CD14-positive monocyte (primary cell): ENCODE data around the gene KIF1A. TPM values are rescaled to one million over a fixed set of nuclear protein-coding genes. Genes with fewer than 3 reads are reported as not detected.
A peak's percentile ranks its signal among the peaks of the same experiment; 100 is the strongest.

Experiments used
- DNase-seq, 3 donors: peaks; one replicate each; pipeline ENCODE4 v3.0.0-alpha.2; 2011 to 2022
- H2AFZ ChIP-seq: 2 replicates; pipeline ENCODE4 v1.6.0; 2012; ENCODE audit warnings: mild to moderate bottlenecking, low read depth, low read length, inconsistent platforms; ENCODE audit not compliant: insufficient read depth, poor library complexity, severe bottlenecking
- H3K27ac ChIP-seq, 2 donors: 1 replicate in 1 of 2; 2 replicates in 1 of 2; pipeline ENCODE4 v1.5.1; 2012 to 2013; ENCODE audit warnings: low read length in 2 of 2, control low read depth in 1 of 2, inconsistent platforms in 1 of 2, low read depth in 1 of 2, mild to moderate bottlenecking in 1 of 2
- H3K27me3 ChIP-seq, 2 donors: one replicate each; pipeline versions ENCODE4 v1.6.0 to v1.6.1; 2011 to 2013; ENCODE audit warnings: low read length in 2 of 2; ENCODE audit not compliant: control insufficient read depth in 2 of 2, insufficient read depth in 2 of 2
- H3K36me3 ChIP-seq, 2 donors: replicated peaks in 1 of 2; 1 replicate in 1 of 2; 2 replicates in 1 of 2; pipeline versions ENCODE4 v1.5.1 to v1.6.1; 2012 to 2013; ENCODE audit warnings: low read length in 2 of 2, control low read depth in 1 of 2, inconsistent platforms in 1 of 2, mild to moderate bottlenecking in 1 of 2; ENCODE audit not compliant: insufficient read depth in 2 of 2, control insufficient read depth in 1 of 2
- H3K4me1 ChIP-seq, 2 donors: 1 replicate in 1 of 2; 2 replicates in 1 of 2; pipeline versions ENCODE4 v1.5.1 to v1.6.1; 2012 to 2013; ENCODE audit warnings: low read length in 2 of 2, control low read depth in 1 of 2, inconsistent platforms in 1 of 2, mild to moderate bottlenecking in 1 of 2, moderate library complexity in 1 of 2; ENCODE audit not compliant: insufficient read depth in 2 of 2, control insufficient read depth in 1 of 2
- H3K4me2 ChIP-seq: replicated peaks from 2 replicates; pipeline ENCODE3; 2012; ENCODE audit warnings: low read length, moderate library complexity, mild to moderate bottlenecking; ENCODE audit not compliant: poor library complexity, severe bottlenecking; ENCODE audit errors: extremely low read depth
- H3K4me3 ChIP-seq, 3 experiments: fragments of 200-600 bp in 1 of 3; sonication (generic) in 1 of 3; replicated peaks in 1 of 3; 1 replicate in 2 of 3; 2 replicates in 1 of 3; pipeline ENCODE4 v1.5.1; 2011 to 2013; ENCODE audit warnings: low read length in 3 of 3, mild to moderate bottlenecking in 3 of 3, control low read depth in 2 of 3, low read depth in 2 of 3, inconsistent platforms in 1 of 3, moderate library complexity in 1 of 3
- H3K79me2 ChIP-seq: 2 replicates; pipeline ENCODE4 v1.6.0; 2012; ENCODE audit warnings: mild to moderate bottlenecking, control low read depth, inconsistent platforms, low read length, moderate library complexity; ENCODE audit not compliant: insufficient read depth
- H3K9ac ChIP-seq: 2 replicates; pipeline ENCODE4 v1.6.0; 2017; ENCODE audit warnings: low read length, mild to moderate bottlenecking; ENCODE audit not compliant: insufficient read depth, poor library complexity, severe bottlenecking
- H3K9me3 ChIP-seq, 2 donors: replicated peaks in 1 of 2; 1 replicate in 1 of 2; 2 replicates in 1 of 2; pipeline versions ENCODE4 v1.5.1 to v1.6.1; 2012 to 2013; ENCODE audit warnings: low read length in 2 of 2, control low read depth in 1 of 2; ENCODE audit not compliant: control insufficient read depth in 1 of 2, insufficient read depth in 1 of 2
- H4K20me1 ChIP-seq: 2 replicates; pipeline ENCODE4 v1.6.0; 2012; ENCODE audit warnings: mild to moderate bottlenecking, low read length, control low read depth, moderate library complexity; ENCODE audit not compliant: insufficient read depth
- H3K27ac Mint-ChIP-seq, 7 donors: one replicate each; pipeline ENCODE4 v1.8.0; 2020; ENCODE audit warnings: mild to moderate bottlenecking in 7 of 7, mixed read lengths in 7 of 7, moderate library complexity in 6 of 7, inconsistent platforms in 2 of 7
- H3K27me3 Mint-ChIP-seq, 3 donors: one replicate each; pipeline ENCODE4 v1.8.0; 2021 to 2022; ENCODE audit warnings: low read depth in 3 of 3, mild to moderate bottlenecking in 3 of 3, mixed read lengths in 3 of 3, moderate library complexity in 3 of 3, inconsistent platforms in 1 of 3
- H3K36me3 Mint-ChIP-seq, 2 donors: one replicate each; pipeline ENCODE4 v1.8.0; 2020; ENCODE audit warnings: mixed read lengths in 2 of 2, inconsistent platforms in 1 of 2, mild to moderate bottlenecking in 1 of 2
- H3K4me1 Mint-ChIP-seq: one replicate; pipeline ENCODE4 v1.8.0; 2020; ENCODE audit warnings: mild to moderate bottlenecking, mixed read lengths
- H3K4me3 Mint-ChIP-seq, 2 donors: one replicate each; pipeline ENCODE4 v1.8.0; 2020; ENCODE audit warnings: mild to moderate bottlenecking in 2 of 2, mixed read lengths in 2 of 2, moderate library complexity in 1 of 2
- H3K9me3 Mint-ChIP-seq, 7 donors: one replicate each; pipeline ENCODE4 v1.8.0; 2020 to 2022; ENCODE audit warnings: mixed read lengths in 7 of 7, mild to moderate bottlenecking in 6 of 7, moderate library complexity in 6 of 7, inconsistent platforms in 2 of 7
- WGBS: methylation state at CpG from one replicate; pipeline ENCODE4 v1.1.5; 2013; ENCODE audit warnings: missing lambda C conversion rate; ENCODE audit not compliant: insufficient coverage; 5-methylcytosine and 5-hydroxymethylcytosine counted together
- intact Hi-C, 2 donors: fragments of 100-400 bp; cut with micrococcal nuclease; formaldehyde crosslinking; loops; one replicate each; pipeline versions ENCODE4 v1.15.0 to v1.15.1; 2023
- polyA plus RNA-seq, 3 donors: library from polyadenylated mRNA; depleted of rRNA in 1 of 3; unstranded in 2 of 3; stranded (reverse) in 1 of 3; fragments of 300-500 nt in 2 of 3; fragments of >200 nt in 1 of 3; fragmentation: Illumina TruSeq in 2 of 3; gene quantifications; 1 replicate in 2 of 3; 2 replicates in 1 of 3; pipeline ENCODE4 v1.2.3, GENCODE V29; 2012 to 2021
- TF ChIP-seq, protein P1 (sequence below): fragments of 200-600 bp; IDR thresholded peaks from one replicate; pipeline ENCODE4 v1.8.0; 2022; ENCODE audit warnings: antibody characterized with exemption, mild to moderate bottlenecking

KIF1A gene
- polyA plus RNA-seq, 3 donors, result not detected

GRCh38 chr2:240818293-240819125 is 1.5 kb downstream of the KIF1A start:
- DNase-seq, result no peak
- Histone ChIP-seq H3K9ac (no peak overlapping the region), H3K27ac (no peak overlapping the region), H3K27me3 (peaks cover 35 to 49% of the 10 kb centered on the region in 2 donors), H3K79me2 (no peaks in the 10 kb centered on the region), H3K9me3 (peaks cover 4 to 26% of the 10 kb centered on the region in 2 donors), H3K4me1 (no peaks in the 10 kb centered on the region), H3K4me2 (no peak overlapping the region), H4K20me1 (no peaks in the 10 kb centered on the region), H3K36me3 (no peaks in the 10 kb centered on the region), H2AFZ (no peak overlapping the region), H3K4me3 (no peak overlapping the region)
- Mint-ChIP-seq H3K27me3 (peaks cover 48 to 77% (median 58%) of the 10 kb centered on the region in 3 donors), H3K36me3 (peaks cover 0 to 1% of the 10 kb centered on the region in 2 donors), H3K9me3 (peaks cover 10 to 29% (median 15%) of the 10 kb centered on the region in 7 donors), H3K27ac (peak overlapping the region in 1 of 7 donors; percentile 57), H3K4me3 (peak overlapping the region in 1 of 2 donors; percentile 76), H3K4me1 (no peaks in the 10 kb centered on the region)
- intact Hi-C loops, result no loop called here
- WGBS, result 24% methylated on average over 39 of the region's 48 CpGs
- TF ChIP-seq, protein P1, sequence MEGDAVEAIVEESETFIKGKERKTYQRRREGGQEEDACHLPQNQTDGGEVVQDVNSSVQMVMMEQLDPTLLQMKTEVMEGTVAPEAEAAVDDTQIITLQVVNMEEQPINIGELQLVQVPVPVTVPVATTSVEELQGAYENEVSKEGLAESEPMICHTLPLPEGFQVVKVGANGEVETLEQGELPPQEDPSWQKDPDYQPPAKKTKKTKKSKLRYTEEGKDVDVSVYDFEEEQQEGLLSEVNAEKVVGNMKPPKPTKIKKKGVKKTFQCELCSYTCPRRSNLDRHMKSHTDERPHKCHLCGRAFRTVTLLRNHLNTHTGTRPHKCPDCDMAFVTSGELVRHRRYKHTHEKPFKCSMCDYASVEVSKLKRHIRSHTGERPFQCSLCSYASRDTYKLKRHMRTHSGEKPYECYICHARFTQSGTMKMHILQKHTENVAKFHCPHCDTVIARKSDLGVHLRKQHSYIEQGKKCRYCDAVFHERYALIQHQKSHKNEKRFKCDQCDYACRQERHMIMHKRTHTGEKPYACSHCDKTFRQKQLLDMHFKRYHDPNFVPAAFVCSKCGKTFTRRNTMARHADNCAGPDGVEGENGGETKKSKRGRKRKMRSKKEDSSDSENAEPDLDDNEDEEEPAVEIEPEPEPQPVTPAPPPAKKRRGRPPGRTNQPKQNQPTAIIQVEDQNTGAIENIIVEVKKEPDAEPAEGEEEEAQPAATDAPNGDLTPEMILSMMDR, result no peak

DNA sequence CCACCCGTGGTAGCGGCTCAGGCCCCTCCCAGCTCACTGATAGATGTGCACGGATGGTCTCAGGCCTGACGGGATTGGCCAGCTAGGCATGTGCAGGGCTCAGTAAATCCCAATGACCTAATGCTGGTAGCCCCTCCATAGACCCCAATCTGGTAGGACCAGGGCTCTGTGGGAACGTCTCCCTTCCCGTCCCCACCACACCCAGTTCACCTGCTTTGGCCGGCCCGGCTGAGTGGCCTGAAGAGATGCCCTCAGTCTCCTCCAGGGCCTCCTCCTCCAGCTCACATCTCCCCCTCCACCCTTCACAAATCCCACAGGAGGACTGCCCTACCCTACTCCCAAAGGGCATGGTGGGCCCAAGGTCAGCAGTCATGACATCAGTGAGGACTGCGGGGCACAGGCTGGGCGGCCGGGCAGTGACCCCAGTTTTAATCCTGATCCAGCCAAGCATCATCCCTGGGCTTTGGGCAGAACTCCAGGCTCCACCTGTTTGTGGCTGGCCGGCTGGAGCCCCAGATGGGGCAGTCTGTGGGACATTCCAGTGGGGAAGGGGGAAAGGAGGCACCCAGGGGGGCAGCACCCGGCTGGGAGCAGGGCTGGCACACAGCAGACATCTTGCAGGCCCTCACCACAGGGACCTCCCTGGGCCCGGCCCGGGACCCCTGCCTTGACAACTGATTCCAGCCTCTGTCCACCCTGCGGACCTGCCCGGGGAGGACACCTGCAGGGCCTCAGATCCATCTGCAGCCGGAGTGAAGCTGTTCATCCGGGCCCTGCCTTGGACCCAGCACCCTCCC is 2.3 kb downstream of the KIF1A start:
- no peak overlapping the region for H3K27ac ChIP-seq
- TF ChIP-seq, protein P1, result no peak
- no peak overlapping the region for H3K4me2 ChIP-seq
- peaks cover 0 to 1% of the 10 kb centered on the region in 2 donors for H3K36me3 Mint-ChIP-seq
- H3K9me3 Mint-ChIP-seq, result peaks cover 11 to 27% (median 15%) of the 10 kb centered on the region in 7 donors
- no peak overlapping the region for H3K9ac ChIP-seq
- H3K27me3 ChIP-seq, result peaks cover 29 to 41% of the 10 kb centered on the region in 2 donors
- no peaks in the 10 kb centered on the region for H3K4me1 ChIP-seq
- WGBS, result 96% methylated on average over 15 of the region's 19 CpGs
- no peaks in the 10 kb centered on the region for H3K79me2 ChIP-seq
- H3K27ac Mint-ChIP-seq, result no peak overlapping the region
- peaks cover 11 to 25% of the 10 kb centered on the region in 2 donors for H3K9me3 ChIP-seq
- intact Hi-C loops, result no loop called here
- peaks cover 39 to 69% (median 50%) of the 10 kb centered on the region in 3 donors for H3K27me3 Mint-ChIP-seq
- no peak overlapping the region for H2AFZ ChIP-seq
- H3K36me3 ChIP-seq, result no peaks in the 10 kb centered on the region
- no peak overlapping the region for H3K4me3 Mint-ChIP-seq
- no peaks in the 10 kb centered on the region for H3K4me1 Mint-ChIP-seq
- H3K4me3 ChIP-seq, result no peak overlapping the region
- DNase-seq, result no peak
- no peaks in the 10 kb centered on the region for H4K20me1 ChIP-seq
